Measurements from ENCODE around the gene CTNNA2.

The CTNNA2 gene

DNA sequence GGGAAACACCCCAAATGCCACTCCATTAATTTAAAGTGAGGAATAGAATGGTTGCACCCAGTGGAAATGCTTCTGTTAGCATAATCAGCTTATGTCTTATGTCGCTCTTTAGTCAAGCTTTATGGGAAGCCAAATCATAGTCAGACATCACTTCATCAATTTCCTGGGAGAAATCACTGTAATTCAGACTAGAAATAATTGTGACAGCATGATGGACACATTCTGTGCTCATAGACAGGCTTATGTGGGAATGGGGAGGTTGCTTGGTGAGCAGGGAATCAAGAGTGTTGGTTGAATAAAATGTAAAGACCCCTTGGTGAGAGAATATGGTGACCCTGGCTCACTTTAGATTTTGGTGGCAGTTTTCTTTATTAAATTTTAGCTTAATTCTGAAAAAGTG, 174.0 kb downstream of the CTNNA2 start:
- H2BK12ac ChIP-seq (ENCODE audit: low read length in 2 of 2), result no peak overlapping the region
- H4K91ac ChIP-seq (ENCODE audit: low read length), result no peak overlapping the region

DNA sequence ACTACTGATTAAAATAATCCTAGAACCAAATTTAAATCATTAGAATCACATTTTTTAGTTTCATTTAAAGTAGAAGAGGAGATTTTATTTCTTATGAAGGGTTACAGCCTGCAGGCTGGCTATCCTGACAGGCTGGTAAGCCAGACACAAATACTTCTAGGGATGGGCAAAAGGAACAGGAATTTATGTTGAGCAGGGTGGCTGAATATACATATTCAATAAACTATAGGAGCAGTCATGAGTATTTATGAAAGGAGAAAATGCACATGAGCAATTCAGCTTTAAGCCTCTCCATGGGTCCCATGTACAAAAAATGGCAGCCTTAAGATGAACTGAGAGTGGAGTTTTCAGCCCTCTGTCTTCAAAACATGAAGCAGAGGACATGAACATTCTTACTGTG, 182.4 kb downstream of the CTNNA2 start:
- H2AFZ ChIP-seq (ENCODE audit: low read depth, low read length), result no peak overlapping the region
- no peak overlapping the region for H3K4ac ChIP-seq (ENCODE audit: low read depth in 1 of 2, low read length in 2 of 2)
- no peaks in the 10 kb centered on the region for H3K36me3 ChIP-seq (ENCODE audit: control insufficient read depth in 1 of 2, insufficient read depth in 2 of 2, low read depth in 1 of 2, low read length in 2 of 2)
- no peak overlapping the region for H3K18ac ChIP-seq (ENCODE audit: low read depth in 1 of 2, low read length in 2 of 2)
- no peak overlapping the region for H3K23ac ChIP-seq (ENCODE audit: low read length in 2 of 2)
- H3K9me3 ChIP-seq (ENCODE audit: control insufficient read depth, low read length), result peaks cover 3% of the 10 kb centered on the region
- no peaks in the 10 kb centered on the region for H3K79me1 ChIP-seq (replicated peaks; ENCODE audit: low read length, poor library complexity, severe bottlenecking)
- no peak overlapping the region for H2BK5ac ChIP-seq (ENCODE audit: low read depth, low read length, poor library complexity, severe bottlenecking)
- H3K4me2 ChIP-seq (ENCODE audit: low read length, poor library complexity, severe bottlenecking), result no peak overlapping the region
- H3K14ac ChIP-seq (ENCODE audit: low read length in 2 of 2), result no peak overlapping the region
- H3K9ac ChIP-seq (ENCODE audit: low read length), result no peak overlapping the region
- no peak overlapping the region for H3K4me3 ChIP-seq (ENCODE audit: insufficient read depth in 1 of 2, low read depth in 1 of 2, low read length in 2 of 2)
- no peak overlapping the region for H2BK120ac ChIP-seq (ENCODE audit: low read depth, low read length)
- H2AK5ac ChIP-seq (ENCODE audit: low read length, severe bottlenecking), result no peak overlapping the region
- no peak overlapping the region for H4K8ac ChIP-seq (ENCODE audit: low read length)
- no peak overlapping the region for H3K27ac ChIP-seq (ENCODE audit: low read length, poor library complexity, severe bottlenecking)
- no peak overlapping the region for H4K91ac ChIP-seq (ENCODE audit: low read length)
- DNase-seq, result no peak
- no peak overlapping the region for H2BK12ac ChIP-seq (ENCODE audit: low read length in 2 of 2)
- no peak overlapping the region for H2BK15ac ChIP-seq (ENCODE audit: low read depth, poor library complexity, severe bottlenecking)
- no peaks in the 10 kb centered on the region for H3K27me3 ChIP-seq (ENCODE audit: control insufficient read depth in 1 of 2, insufficient read depth in 1 of 2, low read length in 2 of 2)
- no peaks in the 10 kb centered on the region for H3K4me1 ChIP-seq (ENCODE audit: control insufficient read depth, insufficient read depth, low read depth, low read length)

More for the DNA sequence above, 174.0 kb downstream of the CTNNA2 start:
- DNase-seq, result no peak
- no peaks in the 10 kb centered on the region for H3K79me1 ChIP-seq (replicated peaks; ENCODE audit: low read length, poor library complexity, severe bottlenecking)
- H2BK15ac ChIP-seq (ENCODE audit: low read depth, poor library complexity, severe bottlenecking), result no peak overlapping the region
- no peak overlapping the region for H2BK120ac ChIP-seq (ENCODE audit: low read depth, low read length)
- no peak overlapping the region for H3K4me3 ChIP-seq (ENCODE audit: insufficient read depth in 1 of 2, low read depth in 1 of 2, low read length in 2 of 2)
- H3K18ac ChIP-seq (ENCODE audit: low read depth in 1 of 2, low read length in 2 of 2), result no peak overlapping the region
- H3K23ac ChIP-seq (ENCODE audit: low read length in 2 of 2), result no peak overlapping the region
- no peaks in the 10 kb centered on the region for H3K27me3 ChIP-seq (ENCODE audit: control insufficient read depth in 1 of 2, insufficient read depth in 1 of 2, low read length in 2 of 2)
- no peak overlapping the region for H3K14ac ChIP-seq (ENCODE audit: low read length in 2 of 2)
- H2AFZ ChIP-seq (ENCODE audit: low read depth, low read length), result no peak overlapping the region
- no peak overlapping the region for H3K27ac ChIP-seq (ENCODE audit: low read length, poor library complexity, severe bottlenecking)
- no peak overlapping the region for H3K9ac ChIP-seq (ENCODE audit: low read length)
- H4K8ac ChIP-seq (ENCODE audit: low read length), result no peak overlapping the region
- H3K4me1 ChIP-seq (ENCODE audit: control insufficient read depth, insufficient read depth, low read depth, low read length), result no peaks in the 10 kb centered on the region
- H2BK5ac ChIP-seq (ENCODE audit: low read depth, low read length, poor library complexity, severe bottlenecking), result no peak overlapping the region
- no peak overlapping the region for H2AK5ac ChIP-seq (ENCODE audit: low read length, severe bottlenecking)
- H3K9me3 ChIP-seq (ENCODE audit: control insufficient read depth, low read length), result peaks cover 3% of the 10 kb centered on the region
- H3K4ac ChIP-seq (ENCODE audit: low read depth in 1 of 2, low read length in 2 of 2), result no peak overlapping the region
- WGBS, result 89% methylated on average over 1 of the region's 1 CpG
- no peaks in the 10 kb centered on the region for H3K36me3 ChIP-seq (ENCODE audit: control insufficient read depth in 1 of 2, insufficient read depth in 2 of 2, low read depth in 1 of 2, low read length in 2 of 2)
- H3K4me2 ChIP-seq (ENCODE audit: low read length, poor library complexity, severe bottlenecking), result no peak overlapping the region

DNA sequence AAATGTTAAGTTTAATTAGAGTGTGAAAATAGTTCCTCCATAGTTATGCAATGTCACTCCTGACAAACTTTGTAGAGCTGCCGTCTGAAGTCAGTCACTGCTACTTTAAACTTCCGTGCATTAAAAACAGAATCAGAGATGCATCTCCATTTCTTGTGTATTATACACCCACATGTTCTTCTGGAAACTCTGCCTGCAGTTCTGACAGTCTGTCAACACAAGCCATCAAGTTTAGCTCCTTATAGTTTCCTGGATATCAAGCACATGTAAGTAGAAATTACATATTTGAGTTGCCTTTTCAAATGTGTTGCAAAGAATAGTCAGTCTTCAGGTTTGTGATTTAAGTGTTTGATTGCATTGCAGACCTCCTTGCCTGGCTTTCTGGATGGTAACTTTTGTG, 184.3 kb downstream of the CTNNA2 start:
- Histone ChIP-seq H3K18ac (ENCODE audit: low read depth in 1 of 2, low read length in 2 of 2) (no peak overlapping the region), H3K14ac (ENCODE audit: low read length in 2 of 2) (no peak overlapping the region), H2BK5ac (ENCODE audit: low read depth, low read length, poor library complexity, severe bottlenecking) (no peak overlapping the region), H2BK15ac (ENCODE audit: low read depth, poor library complexity, severe bottlenecking) (no peak overlapping the region), H3K9ac (ENCODE audit: low read length) (no peak overlapping the region), H2BK120ac (ENCODE audit: low read depth, low read length) (no peak overlapping the region), H2AFZ (ENCODE audit: low read depth, low read length) (no peak overlapping the region), H3K36me3 (ENCODE audit: control insufficient read depth in 1 of 2, insufficient read depth in 2 of 2, low read depth in 1 of 2, low read length in 2 of 2) (no peaks in the 10 kb centered on the region), H3K23ac (ENCODE audit: low read length in 2 of 2) (no peak overlapping the region), H3K27me3 (ENCODE audit: control insufficient read depth in 1 of 2, insufficient read depth in 1 of 2, low read length in 2 of 2) (no peaks in the 10 kb centered on the region), H3K4ac (ENCODE audit: low read depth in 1 of 2, low read length in 2 of 2) (no peak overlapping the region), H3K4me2 (ENCODE audit: low read length, poor library complexity, severe bottlenecking) (no peak overlapping the region), H3K4me1 (ENCODE audit: control insufficient read depth, insufficient read depth, low read depth, low read length) (no peaks in the 10 kb centered on the region), H4K8ac (ENCODE audit: low read length) (no peak overlapping the region), H2AK5ac (ENCODE audit: low read length, severe bottlenecking) (no peak overlapping the region), H3K4me3 (ENCODE audit: insufficient read depth in 1 of 2, low read depth in 1 of 2, low read length in 2 of 2) (no peak overlapping the region), H3K27ac (ENCODE audit: low read length, poor library complexity, severe bottlenecking) (no peak overlapping the region), H3K9me3 (ENCODE audit: control insufficient read depth, low read length) (no peaks in the 10 kb centered on the region), H3K79me1 (replicated peaks; ENCODE audit: low read length, poor library complexity, severe bottlenecking) (no peaks in the 10 kb centered on the region), H2BK12ac (ENCODE audit: low read length in 2 of 2) (no peak overlapping the region), H4K91ac (ENCODE audit: low read length) (no peak overlapping the region)
- WGBS, result 92% methylated on average over 2 of the region's 2 CpGs
- no peak for DNase-seq

DNA sequence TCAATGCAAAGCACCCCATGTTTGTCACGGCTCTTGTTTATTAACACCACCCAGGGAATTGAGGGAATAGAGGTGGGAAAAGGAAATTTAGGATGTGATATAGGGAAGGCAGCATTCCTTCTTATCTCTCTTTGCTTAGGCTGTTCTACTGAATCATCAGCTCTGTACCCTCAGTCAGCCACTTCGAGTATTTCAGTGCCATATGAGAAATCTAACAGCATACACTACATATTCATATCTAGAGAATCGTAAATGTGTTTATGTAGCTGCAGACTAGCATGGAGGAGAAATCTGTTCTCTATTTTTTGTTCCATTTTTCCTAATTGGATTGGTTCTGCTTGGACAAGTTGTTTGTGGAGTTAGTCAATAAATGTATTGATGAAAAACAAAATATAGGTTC, 187.8 kb downstream of the CTNNA2 start:
- Histone ChIP-seq H3K4me3 (ENCODE audit: insufficient read depth in 1 of 2, low read depth in 1 of 2, low read length in 2 of 2) (no peak overlapping the region), H3K4me1 (ENCODE audit: control insufficient read depth, insufficient read depth, low read depth, low read length) (no peaks in the 10 kb centered on the region), H3K18ac (ENCODE audit: low read depth in 1 of 2, low read length in 2 of 2) (no peak overlapping the region), H2BK15ac (ENCODE audit: low read depth, poor library complexity, severe bottlenecking) (no peak overlapping the region), H3K27ac (ENCODE audit: low read length, poor library complexity, severe bottlenecking) (no peak overlapping the region), H4K91ac (ENCODE audit: low read length) (no peak overlapping the region), H2AFZ (ENCODE audit: low read depth, low read length) (no peak overlapping the region), H2BK120ac (ENCODE audit: low read depth, low read length) (no peak overlapping the region), H3K4me2 (ENCODE audit: low read length, poor library complexity, severe bottlenecking) (no peak overlapping the region), H3K79me1 (replicated peaks; ENCODE audit: low read length, poor library complexity, severe bottlenecking) (no peaks in the 10 kb centered on the region), H2BK12ac (ENCODE audit: low read length in 2 of 2) (no peak overlapping the region), H3K36me3 (ENCODE audit: control insufficient read depth in 1 of 2, insufficient read depth in 2 of 2, low read depth in 1 of 2, low read length in 2 of 2) (no peaks in the 10 kb centered on the region), H2AK5ac (ENCODE audit: low read length, severe bottlenecking) (no peak overlapping the region), H3K9me3 (ENCODE audit: control insufficient read depth, low read length) (no peaks in the 10 kb centered on the region), H3K23ac (ENCODE audit: low read length in 2 of 2) (no peak overlapping the region), H3K4ac (ENCODE audit: low read depth in 1 of 2, low read length in 2 of 2) (no peak overlapping the region), H4K8ac (ENCODE audit: low read length) (no peak overlapping the region), H3K14ac (ENCODE audit: low read length in 2 of 2) (no peak overlapping the region), H3K27me3 (ENCODE audit: control insufficient read depth in 1 of 2, insufficient read depth in 1 of 2, low read length in 2 of 2) (no peaks in the 10 kb centered on the region), H3K9ac (ENCODE audit: low read length) (no peak overlapping the region), H2BK5ac (ENCODE audit: low read depth, low read length, poor library complexity, severe bottlenecking) (no peak overlapping the region)
- DNase-seq, result no peak
- WGBS, result 100% methylated on average over 2 of the region's 3 CpGs
